GM12878 (cell line): ENCODE data around the gene PTPN22. TPM values are rescaled to one million over a fixed set of nuclear protein-coding genes. Genes with fewer than 3 reads are reported as not detected.

Experiments used
- ATAC-seq: fragments of 200-7000 bp; cut with Tn5 transposase; 3 replicates; pipeline ENCODE4 v1.9.1; 2020; ENCODE audit warnings: mild to moderate bottlenecking, moderate library complexity
- BruUV-seq: library from RNA; stranded (reverse); fragments of 400-500 nt; replicated peaks from 2 replicates; lab custom pipeline; 2021; lab: Mats Ljungman, UMichigan
- CTCF ChIA-PET: fragments of 300-600 bp; sonication (Branson Sonifier 250); formaldehyde crosslinking; extraction: SDS; loops from one replicate; lab custom pipeline; 2021; ENCODE audit warnings: inconsistent platforms; lab: Yijun Ruan, JAX
- POLR2A ChIA-PET: fragments of 350-600 bp; formaldehyde crosslinking; extraction: SDS; loops from one replicate; lab custom pipeline; 2021; ENCODE audit warnings: inconsistent platforms; lab: Charles Lee
- RAD21 ChIA-PET: fragments of 300-600 bp; sonication (Branson Sonifier 250); formaldehyde crosslinking; loops from one replicate; lab custom pipeline; 2023; ENCODE audit warnings: antibody characterized with exemption; ENCODE audit not compliant: unreplicated experiment; lab: Charles Lee
- SMC1A ChIA-PET: fragments of 300-600 bp; sonication (Branson Sonifier 250); formaldehyde crosslinking; loops from one replicate; lab custom pipeline; 2023; ENCODE audit not compliant: unreplicated experiment, uncharacterized antibody; lab: Charles Lee
- DNase-seq: peaks from one replicate; pipeline ENCODE4 v3.0.0-alpha.2; 2011; ENCODE audit warnings: low read depth, low spot score
- FAIRE-seq: peaks from 3 replicates; lab custom pipeline; 2011; peaks lifted over from hg19 to GRCh38; lab: Jason Lieb, UNC
- H2AFZ ChIP-seq: 2 replicates; pipeline ENCODE4 v1.6.0; 2011; ENCODE audit warnings: low read depth, low read length, control low read depth; ENCODE audit not compliant: control insufficient read depth
- H3K27ac ChIP-seq: 2 replicates; pipeline ENCODE4 v1.5.1; 2011; ENCODE audit warnings: control low read depth; ENCODE audit not compliant: control insufficient read depth, insufficient read depth
- H3K27me3 ChIP-seq, 2 experiments: replicated peaks in 1 of 2; 2 replicates each; pipeline versions ENCODE4 v1.6.0 to v1.6.1; 2011; ENCODE audit warnings: low read length in 1 of 2; ENCODE audit not compliant: control insufficient read depth in 2 of 2, insufficient read depth in 2 of 2
- H3K36me3 ChIP-seq, 2 experiments: 2 replicates each; pipeline ENCODE4 v1.5.1; 2011; ENCODE audit warnings: low read length in 1 of 2; ENCODE audit not compliant: control insufficient read depth in 2 of 2, insufficient read depth in 2 of 2
- H3K4me1 ChIP-seq: 2 replicates; pipeline ENCODE4 v1.6.1; 2011; ENCODE audit warnings: mild to moderate bottlenecking, low read length, moderate library complexity, mixed read lengths; ENCODE audit not compliant: control insufficient read depth, insufficient read depth
- H3K4me2 ChIP-seq: 2 replicates; pipeline ENCODE4 v1.6.0; 2011; ENCODE audit warnings: control low read depth; ENCODE audit not compliant: control insufficient read depth, insufficient read depth
- H3K4me3 ChIP-seq: fragments of 200-600 bp; sonication (generic); 2 replicates; pipeline ENCODE4 v1.5.1; 2016
- H3K79me2 ChIP-seq: 2 replicates; pipeline ENCODE4 v1.6.0; 2011; ENCODE audit warnings: low read length; ENCODE audit not compliant: control insufficient read depth, insufficient read depth
- H3K9ac ChIP-seq: 2 replicates; pipeline ENCODE4 v1.8.0; 2011; ENCODE audit warnings: low read length, control low read depth, mixed read lengths; ENCODE audit not compliant: control insufficient read depth, insufficient read depth
- H3K9me3 ChIP-seq: replicated peaks from 3 replicates; pipeline ENCODE4 v1.5.1; 2011; ENCODE audit warnings: mild to moderate bottlenecking, low read length; ENCODE audit not compliant: control insufficient read depth, insufficient read depth
- H4K20me1 ChIP-seq: 2 replicates; pipeline ENCODE4 v1.6.0; 2011; ENCODE audit not compliant: control insufficient read depth, insufficient read depth
- BRCA1 ChIP-seq: IDR thresholded peaks from 2 replicates; pipeline ENCODE4 v1.6.1; 2011; ENCODE audit warnings: low read depth, low read length, improper control_type of control experiment
- CBX5 ChIP-seq: sonication (generic); IDR thresholded peaks from 2 replicates; pipeline ENCODE4 v1.6.1; 2016; ENCODE audit warnings: low read depth, moderate library complexity, mild to moderate bottlenecking, inconsistent platforms
- CREB1 ChIP-seq: IDR thresholded peaks from 2 replicates; pipeline ENCODE4 v1.6.1; 2012; ENCODE audit warnings: low read depth, mild to moderate bottlenecking, inconsistent platforms
- EZH2 ChIP-seq: IDR thresholded peaks from 2 replicates; pipeline ENCODE4 v1.6.1; 2012; ENCODE audit warnings: low read depth, mild to moderate bottlenecking, control low read depth, inconsistent platforms, low read length, borderline replicate concordance; ENCODE audit not compliant: control insufficient read depth
- JUND ChIP-seq: IDR thresholded peaks from 2 replicates; pipeline ENCODE4 v1.6.1; 2012; ENCODE audit warnings: low read depth, mild to moderate bottlenecking, low read length, improper control_type of control experiment, moderate library complexity
- NFIC ChIP-seq: IDR thresholded peaks from 2 replicates; pipeline ENCODE4 v1.6.1; 2012; ENCODE audit warnings: low read depth, mild to moderate bottlenecking, inconsistent platforms, low read length, moderate library complexity
- NFXL1 ChIP-seq: fragments of 450-650 bp; IDR thresholded peaks from 2 replicates; pipeline ENCODE4 v1.6.1; 2017; ENCODE audit warnings: antibody characterized with exemption, mild to moderate bottlenecking, borderline replicate concordance
- NR2C1 ChIP-seq: fragments of 450-650 bp; IDR thresholded peaks from 2 replicates; pipeline ENCODE4 v1.6.1; 2017; ENCODE audit warnings: antibody characterized with exemption, mild to moderate bottlenecking, moderate library complexity
- POU2F2 ChIP-seq: IDR thresholded peaks from 3 replicates; pipeline ENCODE4 v1.6.1; 2011; ENCODE audit warnings: low read depth, mild to moderate bottlenecking, low read length, borderline replicate concordance
- RAD51 ChIP-seq: fragments of 450-650 bp; IDR thresholded peaks from 2 replicates; pipeline ENCODE4 v1.6.1; 2016; ENCODE audit warnings: moderate library complexity, mild to moderate bottlenecking, inconsistent platforms
- RFX5 ChIP-seq: IDR thresholded peaks from 2 replicates; pipeline ENCODE4 v1.6.1; 2011; ENCODE audit warnings: low read depth, low read length, improper control_type of control experiment
- SMAD1 ChIP-seq: fragments of 450-650 bp; IDR thresholded peaks from 2 replicates; pipeline ENCODE4 v1.6.1; 2018; ENCODE audit warnings: mild to moderate bottlenecking, low read depth; ENCODE audit not compliant: partially characterized antibody
- SMARCA5 ChIP-seq: fragments of 450-650 bp; IDR thresholded peaks from 2 replicates; pipeline ENCODE4 v1.6.1; 2017; ENCODE audit warnings: mild to moderate bottlenecking
- SRF ChIP-seq, 2 experiments: IDR thresholded peaks; 2 replicates each; pipeline ENCODE4 v1.6.1; 2011; ENCODE audit warnings: low read depth in 2 of 2, low read length in 2 of 2, mild to moderate bottlenecking in 1 of 2, moderate library complexity in 1 of 2
- TCF7 ChIP-seq: IDR thresholded peaks from 2 replicates; pipeline ENCODE4 v1.6.1; 2014; ENCODE audit warnings: antibody characterized with exemption, borderline replicate concordance
- WGBS: methylation state at CpG from one replicate; pipeline ENCODE4 v1.1.6; 2016; ENCODE audit warnings: low lambda C conversion rate; ENCODE audit not compliant: insufficient replicate concordance, insufficient coverage; ENCODE audit errors: missing lambda C conversion rate; 5-methylcytosine and 5-hydroxymethylcytosine counted together
- in situ Hi-C: fragments of 300-500 bp; cut with MboI; formaldehyde crosslinking; loops from 9 replicates; pipeline ENCODE4 v1.14.3; 2018; ENCODE audit warnings: mixed read lengths
- intact Hi-C: fragments of 100-400 bp; cut with micrococcal nuclease; formaldehyde crosslinking; loops from one replicate; pipeline ENCODE4 v1.14.2; 2022; ENCODE audit not compliant: unreplicated experiment
- polyA plus RNA-seq, 11 experiments: library from polyadenylated mRNA; depleted of rRNA in 4 of 11; unstranded in 6 of 11; stranded (reverse) in 5 of 11; fragments of >200 nt; fragmentation: Nextera tagmentation in 4 of 11; fragmentation: Illumina TruSeq in 1 of 11; extraction: Ambion mirVana in 4 of 11; extraction: Trizol in 1 of 11; gene quantifications; 1 replicate in 1 of 11; 2 replicates in 10 of 11; pipeline versions ENCODE4 v1.2.1 to v1.2.3, GENCODE V29; 2011 to 2016; ENCODE audit warnings: inconsistent platforms in 2 of 11, missing spikeins in 2 of 11, low read depth in 1 of 11
- total RNA-seq, 4 experiments: library from RNA; depleted of rRNA in 3 of 4; stranded (reverse); fragments of >200 nt in 3 of 4; fragmentation: Illumina TruSeq in 1 of 4; extraction: Trizol in 1 of 4; gene quantifications; 2 replicates each; pipeline versions ENCODE4 v1.2.1 to v1.2.3, GENCODE V29; 2013 to 2021
- TF ChIP-seq, protein P1 (sequence below): fragments of 450-650 bp; conservative IDR thresholded peaks from 2 replicates; pipeline ENCODE4 v1.6.1; 2017; ENCODE audit warnings: mild to moderate bottlenecking, moderate library complexity
- TF ChIP-seq, protein P2 (sequence below): fragments of 450-650 bp; formaldehyde crosslinking; IDR thresholded peaks from 2 replicates; pipeline ENCODE4 v1.4.0; 2022; ENCODE audit warnings: mild to moderate bottlenecking, moderate library complexity
- TF ChIP-seq, protein P3 (sequence below): IDR thresholded peaks from 2 replicates; pipeline ENCODE4 v1.6.1; 2011; ENCODE audit warnings: borderline replicate concordance, low read depth, mild to moderate bottlenecking, moderate library complexity, mixed read lengths, low read length; ENCODE audit not compliant: insufficient read depth; ENCODE audit errors: extremely low read length

PTPN22 gene
- total and polyA plus RNA-seq, 10 of the 15 experiments (the other 5 are each of a cell fraction or from before 2014, with no cell fraction given), result 22.8 to 65.1 (median 44.9) TPM

DNA sequence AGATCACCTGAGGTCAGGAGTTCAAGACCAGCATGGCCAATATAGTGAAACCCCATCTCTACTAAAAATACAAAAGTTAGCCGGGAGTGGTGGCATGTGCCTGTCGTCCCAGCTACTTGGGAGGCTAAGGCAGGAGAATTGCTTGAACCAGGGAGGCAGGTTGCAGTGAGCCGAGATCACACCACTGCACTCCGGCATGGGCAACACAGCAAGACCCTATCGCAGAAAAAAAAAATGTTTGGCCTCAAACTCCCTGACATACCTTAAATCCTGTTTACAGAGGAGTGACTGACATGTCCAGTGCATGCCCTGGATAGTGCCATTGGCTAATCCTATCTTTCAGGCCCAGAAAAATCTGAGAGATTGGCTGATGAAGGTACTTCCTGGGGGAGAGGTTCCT lies 45.5 kb upstream of the PTPN22 start:
- no peak for DNase-seq
- CTCF ChIA-PET, result interaction anchor here (1.0 to 2.3 kb wide), 2 partner anchors 12 to 81 kb away, joined by 3 to 6 read pairs; partner anchors contain the start of gene HIPK1
- WGBS, result 88% methylated on average over 5 of the region's 5 CpGs
- Histone ChIP-seq H3K27me3 (no peaks in the 10 kb centered on the region), H3K27ac (no peak overlapping the region), H3K9me3 (no peaks in the 10 kb centered on the region; the same call in 2 of the 3 replicates), H3K4me2 (no peak overlapping the region), H4K20me1 (no peaks in the 10 kb centered on the region), H3K9ac (no peak overlapping the region), H3K4me1 (no peaks in the 10 kb centered on the region), H2AFZ (no peak overlapping the region), H3K79me2 (no peaks in the 10 kb centered on the region), H3K36me3 (no peaks in the 10 kb centered on the region), H3K4me3 (no peak overlapping the region)
- SMC1A ChIA-PET, result interaction anchor here (1.3 to 1.6 kb wide), 2 partner anchors 11 kb away, joined by 4 to 16 read pairs; partner anchors contain the start of genes DCLRE1B and HIPK1
- POLR2A ChIA-PET, result interaction anchor here (0.5 kb wide), 1 partner anchor 13 kb away, joined by 3 read pairs; no protein-coding TSS in a partner anchor
- intact Hi-C loops (no loop called here), in situ Hi-C loops (no loop called here)
- no peak for FAIRE-seq
- RAD21 ChIA-PET, result no interaction called here
- no peak for ATAC-seq
- no TSS peak for BruUV-seq
- no peak for TF ChIP-seq SMARCA5
- no peak for TF ChIP-seq SRF (IDR thresholded peaks at IDR 0.05; ENCODE audit: low read depth in 2 of 2, low read length in 2 of 2)
- TF ChIP-seq TCF7, result no peak
- TF ChIP-seq EZH2, result no peak
- TF ChIP-seq, protein P1, sequence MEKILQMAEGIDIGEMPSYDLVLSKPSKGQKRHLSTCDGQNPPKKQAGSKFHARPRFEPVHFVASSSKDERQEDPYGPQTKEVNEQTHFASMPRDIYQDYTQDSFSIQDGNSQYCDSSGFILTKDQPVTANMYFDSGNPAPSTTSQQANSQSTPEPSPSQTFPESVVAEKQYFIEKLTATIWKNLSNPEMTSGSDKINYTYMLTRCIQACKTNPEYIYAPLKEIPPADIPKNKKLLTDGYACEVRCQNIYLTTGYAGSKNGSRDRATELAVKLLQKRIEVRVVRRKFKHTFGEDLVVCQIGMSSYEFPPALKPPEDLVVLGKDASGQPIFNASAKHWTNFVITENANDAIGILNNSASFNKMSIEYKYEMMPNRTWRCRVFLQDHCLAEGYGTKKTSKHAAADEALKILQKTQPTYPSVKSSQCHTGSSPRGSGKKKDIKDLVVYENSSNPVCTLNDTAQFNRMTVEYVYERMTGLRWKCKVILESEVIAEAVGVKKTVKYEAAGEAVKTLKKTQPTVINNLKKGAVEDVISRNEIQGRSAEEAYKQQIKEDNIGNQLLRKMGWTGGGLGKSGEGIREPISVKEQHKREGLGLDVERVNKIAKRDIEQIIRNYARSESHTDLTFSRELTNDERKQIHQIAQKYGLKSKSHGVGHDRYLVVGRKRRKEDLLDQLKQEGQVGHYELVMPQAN, result no peak
- no peak for TF ChIP-seq SMAD1
- TF ChIP-seq NR2C1, result no peak
- no peak for TF ChIP-seq CBX5
- TF ChIP-seq RAD51, result no peak
- TF ChIP-seq, protein P2, sequence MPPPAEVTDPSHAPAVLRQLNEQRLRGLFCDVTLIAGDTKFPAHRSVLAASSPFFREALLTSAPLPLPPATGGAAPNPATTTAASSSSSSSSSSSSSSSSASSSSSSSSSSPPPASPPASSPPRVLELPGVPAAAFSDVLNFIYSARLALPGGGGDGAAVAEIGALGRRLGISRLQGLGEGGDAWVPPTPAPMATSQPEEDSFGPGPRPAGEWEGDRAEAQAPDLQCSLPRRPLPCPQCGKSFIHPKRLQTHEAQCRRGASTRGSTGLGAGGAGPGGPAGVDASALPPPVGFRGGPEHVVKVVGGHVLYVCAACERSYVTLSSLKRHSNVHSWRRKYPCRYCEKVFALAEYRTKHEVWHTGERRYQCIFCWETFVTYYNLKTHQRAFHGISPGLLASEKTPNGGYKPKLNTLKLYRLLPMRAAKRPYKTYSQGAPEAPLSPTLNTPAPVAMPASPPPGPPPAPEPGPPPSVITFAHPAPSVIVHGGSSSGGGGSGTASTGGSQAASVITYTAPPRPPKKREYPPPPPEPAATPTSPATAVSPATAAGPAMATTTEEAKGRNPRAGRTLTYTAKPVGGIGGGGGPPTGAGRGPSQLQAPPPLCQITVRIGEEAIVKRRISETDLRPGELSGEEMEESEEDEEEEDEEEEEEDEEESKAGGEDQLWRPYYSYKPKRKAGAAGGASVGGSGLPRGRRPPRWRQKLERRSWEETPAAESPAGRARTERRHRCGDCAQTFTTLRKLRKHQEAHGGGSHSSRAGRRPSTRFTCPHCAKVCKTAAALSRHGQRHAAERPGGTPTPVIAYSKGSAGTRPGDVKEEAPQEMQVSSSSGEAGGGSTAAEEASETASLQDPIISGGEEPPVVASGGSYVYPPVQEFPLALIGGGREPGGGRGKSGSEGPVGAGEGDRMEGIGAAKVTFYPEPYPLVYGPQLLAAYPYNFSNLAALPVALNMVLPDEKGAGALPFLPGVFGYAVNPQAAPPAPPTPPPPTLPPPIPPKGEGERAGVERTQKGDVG (CRISPR knock-in tag), result no peak
- TF ChIP-seq NFXL1, result no peak
- TF ChIP-seq NFIC, result no peak
- no peak for TF ChIP-seq CREB1
- TF ChIP-seq, protein P3, sequence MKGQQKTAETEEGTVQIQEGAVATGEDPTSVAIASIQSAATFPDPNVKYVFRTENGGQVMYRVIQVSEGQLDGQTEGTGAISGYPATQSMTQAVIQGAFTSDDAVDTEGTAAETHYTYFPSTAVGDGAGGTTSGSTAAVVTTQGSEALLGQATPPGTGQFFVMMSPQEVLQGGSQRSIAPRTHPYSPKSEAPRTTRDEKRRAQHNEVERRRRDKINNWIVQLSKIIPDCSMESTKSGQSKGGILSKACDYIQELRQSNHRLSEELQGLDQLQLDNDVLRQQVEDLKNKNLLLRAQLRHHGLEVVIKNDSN, result no peak
- TF ChIP-seq JUND, result no peak
- TF ChIP-seq BRCA1, result no peak
- no peak for TF ChIP-seq POU2F2
- no peak for TF ChIP-seq RFX5
